Psoas muscle (tissue), 8 donors: ENCODE results near the gene CFAP70. TPM values are rescaled to one million over a fixed set of nuclear protein-coding genes. Genes with fewer than 3 reads are reported as not detected.

Source experiments
- ATAC-seq, 4 donors: fragments of 200-7000 bp; cut with Tn5 transposase; one replicate each; pipeline ENCODE4 v1.9.1; 2020; ENCODE audit warnings: moderate library complexity in 3 of 4, mild to moderate bottlenecking in 2 of 4
- DNase-seq, 2 donors: peaks; one replicate each; pipeline ENCODE4 v3.0.0-alpha.2; 2020
- H3K27ac ChIP-seq: fragments of 200-600 bp; one replicate; pipeline ENCODE4 v1.8.0; 2022
- H3K27me3 ChIP-seq, 3 donors: fragments of 200-600 bp in 1 of 3; one replicate each; pipeline versions ENCODE4 v1.6.1 to v1.8.0; 2013 to 2022; ENCODE audit warnings: low read length in 2 of 3, mild to moderate bottlenecking in 2 of 3, moderate library complexity in 1 of 3; ENCODE audit not compliant: insufficient read depth in 3 of 3
- H3K36me3 ChIP-seq, 2 donors: fragments of 200-600 bp in 1 of 2; one replicate each; pipeline versions ENCODE4 v1.6.1 to v1.8.0; 2013 to 2022; ENCODE audit warnings: low read depth in 1 of 2, mild to moderate bottlenecking in 1 of 2, moderate library complexity in 1 of 2; ENCODE audit not compliant: insufficient read depth in 1 of 2
- H3K4me1 ChIP-seq: fragments of 200-600 bp; one replicate; pipeline ENCODE4 v1.8.0; 2022
- H3K4me3 ChIP-seq: fragments of 200-600 bp; one replicate; pipeline ENCODE4 v1.8.0; 2022; ENCODE audit warnings: mild to moderate bottlenecking
- H3K9me3 ChIP-seq: fragments of 200-600 bp; one replicate; pipeline ENCODE4 v1.8.0; 2022
- CTCF ChIP-seq: fragments of 200-600 bp; IDR thresholded peaks from one replicate; pipeline ENCODE4 v1.8.0; 2022; ENCODE audit warnings: antibody characterized with exemption
- WGBS, 3 donors: extraction: QIAGEN DNeasy Blood & Tissue Kit; methylation state at CpG; one replicate each; pipeline versions ENCODE4 v1.1.6 to v1.1.7; 2013; 5-methylcytosine and 5-hydroxymethylcytosine counted together
- intact Hi-C, 2 donors: fragments of 100-400 bp; cut with DNase I; formaldehyde crosslinking; loops; one replicate each; pipeline versions ENCODE4 v1.11.0 to v1.14.2; 2022
- polyA plus RNA-seq, 3 donors: library from polyadenylated mRNA; stranded (reverse); fragments of 200-250 nt; gene quantifications; one replicate each; pipeline ENCODE4 v1.2.3, GENCODE V29; 2013
- total RNA-seq, 4 donors: library from RNA; stranded (reverse); fragmentation: NEBNext Ultra II Directional in 2 of 4; extraction: Animal tissue kit (Norgen Biotek cat#: 25700) in 2 of 4; gene quantifications; one replicate each; pipeline versions ENCODE4 v1.2.1 to v1.2.4, GENCODE V29; 2021 to 2023
- donor health status: healthy with polysubstance abuse.
- donor health status: DM: no; HTN: no; CAD: no; lungs with moderate emphysema.
- donor health status: Bipolar disorder and iron deficiency.
- donor health status: healthy.
- donor health status: DM: yes; HTN: yes; CAD: no.
- donor health status: DM: no; HTN: no; CAD: no.
- donor health status: DM: no; HTN: no; CAD: no.
- donor health status: DM: yes; HTN: yes; CAD: no.

Gene CFAP70
- total and polyA plus RNA-seq, 7 donors, result 0.08 to 0.86 (median 0.47) TPM

GRCh38 chr10:73376679-73377078 lies 18.0 kb upstream of the CFAP70 start:
- no peak for TF ChIP-seq CTCF
- no peak for ATAC-seq
- intact Hi-C loops, result no loop called here
- no peak for DNase-seq
- WGBS, 3 donors, result 73 to 82% (median 78%) methylated on average over 3 of the region's 3 CpGs
- H3K9me3 ChIP-seq, result no peaks in the 10 kb centered on the region
- no peaks in the 10 kb centered on the region for H3K4me1 ChIP-seq
- H3K36me3 ChIP-seq, result peaks cover 5 to 97% of the 10 kb centered on the region in 2 donors
- H3K27ac ChIP-seq, result no peak overlapping the region
- H3K4me3 ChIP-seq, result no peak overlapping the region
- no peaks in the 10 kb centered on the region for H3K27me3 ChIP-seq

GRCh38 chr10:73368238-73368637 lies 9.6 kb upstream of the CFAP70 start:
- 94 to 99% (median 98%) methylated on average over 4 of the region's 4 CpGs for WGBS, 3 donors

GRCh38 chr10:73366381-73367298 lies 8.0 kb upstream of the CFAP70 start:
- Histone ChIP-seq H3K9me3 (no peaks in the 10 kb centered on the region), H3K4me1 (no peaks in the 10 kb centered on the region), H3K4me3 (no peak overlapping the region), H3K27ac (no peak overlapping the region), H3K27me3 (no peaks in the 10 kb centered on the region), H3K36me3 (peaks cover 0 to 67% of the 10 kb centered on the region in 2 donors)
- DNase-seq (no peak), ATAC-seq (peak in 1 of 4 donors; percentile 10)
- 94 to 98% (median 96%) methylated on average over 6 of the region's 6 CpGs for WGBS, 3 donors
- intact Hi-C loops, result loop anchor here in 1 of 2 donors (1.0 kb wide), 1 partner anchor 41 kb away; no protein-coding TSS in a partner anchor
- TF ChIP-seq CTCF, result no peak

More at GRCh38 chr10:73368238-73368637, 9.6 kb upstream of the CFAP70 start:
- no peak overlapping the region for H3K27ac ChIP-seq
- intact Hi-C loops, result no loop called here
- ATAC-seq (no peak), DNase-seq (no peak)
- peaks cover 0 to 81% of the 10 kb centered on the region in 2 donors for H3K36me3 ChIP-seq
- H3K4me3 ChIP-seq, result no peak overlapping the region
- H3K9me3 ChIP-seq, result no peaks in the 10 kb centered on the region
- no peaks in the 10 kb centered on the region for H3K4me1 ChIP-seq
- H3K27me3 ChIP-seq, result no peaks in the 10 kb centered on the region
- TF ChIP-seq CTCF, result no peak

GRCh38 chr10:73364964-73365363 lies 6.3 kb upstream of the CFAP70 start:
- no peaks in the 10 kb centered on the region for H3K27me3 ChIP-seq
- no peak for TF ChIP-seq CTCF
- H3K36me3 ChIP-seq, result peaks cover 0 to 51% of the 10 kb centered on the region in 2 donors
- H3K4me3 ChIP-seq, result no peak overlapping the region
- ATAC-seq (no peak), DNase-seq (no peak)
- WGBS, 3 donors, result 99 to 100% (median 100%) methylated on average over 3 of the region's 3 CpGs
- intact Hi-C loops, result no loop called here
- no peaks in the 10 kb centered on the region for H3K9me3 ChIP-seq
- H3K27ac ChIP-seq, result no peak overlapping the region
- H3K4me1 ChIP-seq, result no peaks in the 10 kb centered on the region
